Panc1 (cell line): ENCODE results near the gene PDGFA. TPM values are rescaled to one million over a fixed set of nuclear protein-coding genes. Genes with fewer than 3 reads are reported as not detected.

Source experiments
- ATAC-seq: fragments of 200-7000 bp; cut with Tn5 transposase; 2 replicates; pipeline ENCODE4 v1.9.1; 2020; ENCODE audit warnings: mild to moderate bottlenecking, moderate library complexity
- BruUV-seq: library from RNA; stranded (reverse); fragments of 400-500 nt; replicated peaks from 2 replicates; lab custom pipeline; 2021; lab: Mats Ljungman, UMichigan
- CTCF ChIA-PET: fragments of 300-600 bp; sonication (Branson Sonifier 250); formaldehyde crosslinking; loops from one replicate; lab custom pipeline; 2022; ENCODE audit warnings: antibody characterized with exemption; lab: Charles Lee
- POLR2A ChIA-PET: fragments of 300-600 bp; sonication (Branson Sonifier 250); formaldehyde crosslinking; loops from one replicate; lab custom pipeline; 2022; ENCODE audit warnings: antibody characterized with exemption; lab: Charles Lee
- DNase-seq: peaks from one replicate; pipeline ENCODE4 v3.0.0-alpha.2; 2010; ENCODE audit warnings: low read depth, low spot score
- H3K27ac ChIP-seq: 2 replicates; pipeline ENCODE4 v1.5.1; 2011; ENCODE audit warnings: mild to moderate bottlenecking, low read length, inconsistent platforms
- H3K27me3 ChIP-seq: fragments of 200-500 bp; sonication (Bioruptor generic); 2 replicates; pipeline ENCODE4 v1.6.0; 2014; ENCODE audit warnings: low read length, inconsistent platforms; ENCODE audit not compliant: control insufficient read depth, insufficient read depth
- H3K36me3 ChIP-seq: fragments of 200-500 bp; sonication (Bioruptor generic); 2 replicates; pipeline ENCODE4 v1.5.1; 2014; ENCODE audit warnings: inconsistent platforms, mild to moderate bottlenecking, low read length, moderate library complexity; ENCODE audit not compliant: control insufficient read depth, insufficient read depth
- H3K4me1 ChIP-seq: 2 replicates; pipeline ENCODE4 v1.5.1; 2011; ENCODE audit warnings: inconsistent platforms, mild to moderate bottlenecking, low read length, moderate library complexity; ENCODE audit not compliant: control insufficient read depth, insufficient read depth
- H3K4me3 ChIP-seq, 2 experiments: 2 replicates each; pipeline ENCODE4 v1.5.1; 2011 to 2012; ENCODE audit warnings: low read depth in 2 of 2, low read length in 2 of 2, mild to moderate bottlenecking in 2 of 2, inconsistent platforms in 1 of 2, moderate library complexity in 1 of 2
- H3K9me3 ChIP-seq: fragments of 200-500 bp; sonication (Bioruptor generic); 2 replicates; pipeline ENCODE4 v1.5.1; 2014; ENCODE audit warnings: low read depth, mild to moderate bottlenecking, inconsistent platforms, low read length, moderate library complexity; ENCODE audit not compliant: control insufficient read depth, insufficient read depth
- CTCF ChIP-seq: fragments of 450-650 bp; IDR thresholded peaks from 2 replicates; pipeline ENCODE4 v1.5.1; 2017; ENCODE audit warnings: mild to moderate bottlenecking
- POLR2AphosphoS5 ChIP-seq: IDR thresholded peaks from 2 replicates; pipeline ENCODE4 v1.6.1; 2012; ENCODE audit warnings: mild to moderate bottlenecking, low read depth, low read length, moderate library complexity
- REST ChIP-seq, 2 experiments: IDR thresholded peaks; 2 replicates each; pipeline ENCODE4 v1.6.1; 2011 to 2012; ENCODE audit warnings: low read depth in 2 of 2, control low read depth in 1 of 2, low read length in 1 of 2, mild to moderate bottlenecking in 1 of 2, moderate library complexity in 1 of 2; ENCODE audit not compliant: insufficient read depth in 1 of 2
- SIN3A ChIP-seq: IDR thresholded peaks from 2 replicates; pipeline ENCODE4 v1.6.1; 2012; ENCODE audit warnings: low read depth, mild to moderate bottlenecking, low read length, moderate library complexity, borderline replicate concordance; ENCODE audit not compliant: insufficient read depth
- TCF7L2 ChIP-seq: IDR thresholded peaks from 2 replicates; pipeline ENCODE4 v1.6.1; 2011; ENCODE audit warnings: mild to moderate bottlenecking, low read depth, low read length, inconsistent platforms
- in situ Hi-C: cut with HindIII; loops from 2 replicates; pipeline ENCODE4 v1.10.0; 2016; ENCODE audit warnings: low sequenced_read_pairs, low pct_unique_long_range_greater_than_20kb
- intact Hi-C: fragments of 100-400 bp; cut with micrococcal nuclease; formaldehyde crosslinking; loops from one replicate; pipeline ENCODE4 v1.10.0; 2022; ENCODE audit not compliant: unreplicated experiment
- total RNA-seq: library from RNA; stranded (reverse); gene quantifications from one replicate; pipeline ENCODE4 v1.2.1, GENCODE V29; 2021; ENCODE audit not compliant: unreplicated experiment

The PDGFA gene
- total RNA-seq, 1 experiment from 2014 or later: 18.5 TPM

- H3K27ac ChIP-seq: no peak overlapping the region
- ATAC-seq (no peak), DNase-seq (no peak)
- no peaks in the 10 kb centered on the region for H3K9me3 ChIP-seq
- H3K4me1 ChIP-seq: peaks cover 6% of the 10 kb centered on the region
- POLR2A ChIA-PET: no interaction called here
- intact Hi-C loops: no loop called here
- H3K27me3 ChIP-seq: no peaks in the 10 kb centered on the region
- CTCF ChIA-PET: no interaction called here
- H3K36me3 ChIP-seq: no peaks in the 10 kb centered on the region
- no TSS peak for BruUV-seq
- no peak for TF ChIP-seq POLR2AphosphoS5
- H3K4me3 ChIP-seq: no peak overlapping the region
- in situ Hi-C loops: no loop called here
These were observed 59.9 kb downstream of the PDGFA start for GRCh38 chr7:459584-460373.

DNA sequence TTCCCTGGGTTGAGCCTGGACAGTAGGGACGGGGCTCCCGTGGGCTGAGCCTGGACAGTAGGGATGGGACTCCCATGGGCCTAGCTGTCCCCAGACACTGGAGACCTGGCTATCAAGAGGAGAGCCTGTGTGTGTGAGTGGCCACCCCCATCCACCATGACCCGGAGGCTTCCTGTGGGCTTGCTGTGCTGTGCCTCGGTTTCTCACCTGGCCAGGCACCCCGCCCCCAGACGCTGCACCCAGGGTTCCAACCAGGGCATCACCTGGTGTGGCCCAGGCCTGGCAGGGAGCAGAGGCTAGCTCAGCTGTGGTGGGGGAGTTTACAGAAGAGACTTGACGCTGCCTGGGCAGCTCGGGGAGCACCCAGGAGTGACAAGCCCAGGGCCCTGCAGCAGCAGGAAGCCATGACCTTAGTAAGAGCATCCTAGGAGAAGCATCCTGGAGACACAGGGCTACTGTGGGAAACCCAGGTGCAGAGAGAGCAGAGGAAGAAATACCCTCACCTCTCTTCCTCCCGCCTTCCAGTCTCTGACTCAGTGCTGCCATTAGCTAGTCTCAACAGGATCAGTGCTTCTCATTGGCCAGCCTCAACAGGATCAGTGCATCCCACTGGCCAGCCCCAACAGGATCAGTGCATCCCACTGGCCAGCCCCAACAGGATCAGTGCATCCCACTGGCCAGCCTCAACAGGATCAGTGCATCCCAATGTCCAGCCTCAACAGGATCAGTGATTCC is 61.0 kb downstream of the PDGFA start:
- in situ Hi-C loops: no loop called here
- ATAC-seq: peak; percentile 39
- Histone ChIP-seq H3K27me3 (no peaks in the 10 kb centered on the region), H3K27ac (no peak overlapping the region), H3K9me3 (no peaks in the 10 kb centered on the region), H3K4me1 (peaks cover 6% of the 10 kb centered on the region), H3K4me3 (no peak overlapping the region), H3K36me3 (no peaks in the 10 kb centered on the region)
- DNase-seq: no peak
- ChIA-PET CTCF (no interaction called here), POLR2A (no interaction called here)
- no peak for TF ChIP-seq SIN3A
- TF ChIP-seq REST (IDR thresholded peaks at IDR 0.05; ENCODE audit: insufficient read depth in 1 of 2, low read depth in 2 of 2, low read length in 1 of 2): no peak
- no peak for TF ChIP-seq CTCF
- TF ChIP-seq TCF7L2: no peak
- no peak for TF ChIP-seq POLR2AphosphoS5
- intact Hi-C loops: no loop called here
- BruUV-seq: no TSS peak
